Measurements from ENCODE around the gene PIM1. TPM values are rescaled to one million over a fixed set of nuclear protein-coding genes. Genes with fewer than 3 reads are reported as not detected.

Gene PIM1
- total RNA-seq, 1 donor from 2014 or later = 9.1 TPM

DNA sequence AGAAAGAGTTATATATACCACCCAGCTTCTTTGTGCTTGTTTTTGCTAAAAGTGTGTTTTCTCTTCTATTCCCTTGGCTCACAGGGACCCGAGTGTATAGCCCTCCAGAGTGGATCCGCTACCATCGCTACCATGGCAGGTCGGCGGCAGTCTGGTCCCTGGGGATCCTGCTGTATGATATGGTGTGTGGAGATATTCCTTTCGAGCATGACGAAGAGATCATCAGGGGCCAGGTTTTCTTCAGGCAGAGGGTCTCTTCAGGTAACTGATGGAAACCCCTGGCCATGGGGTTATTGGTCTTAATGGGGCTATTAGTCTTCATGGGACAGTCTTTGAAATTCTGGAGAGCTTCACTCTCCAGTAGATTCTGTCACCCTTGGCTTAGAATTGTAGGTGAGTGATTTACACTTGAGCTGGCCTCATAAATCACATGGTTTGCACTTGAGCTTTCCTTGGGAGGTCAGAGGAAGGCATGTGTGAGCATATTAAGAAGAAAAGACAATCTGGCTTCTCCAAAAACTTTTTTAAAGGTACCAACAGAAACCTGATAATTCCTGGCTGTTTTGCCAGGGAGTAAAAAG is 3.0 kb downstream of the PIM1 start:
- TF ChIP-seq EZH2phosphoT487 (IDR thresholded peaks at IDR 0.05) = no peak
- H3K27ac ChIP-seq = no peak overlapping the region
- Mint-ChIP-seq H3K4me3 (peak overlapping the region; percentile 64), H3K36me3 (peaks cover 10% of the 10 kb centered on the region), H3K9me3 (no peaks in the 10 kb centered on the region), H3K27me3 (ENCODE audit: insufficient read depth, low read depth) (peaks cover 10% of the 10 kb centered on the region), H3K27ac (no peak overlapping the region), H3K4me1 (peaks cover 35% of the 10 kb centered on the region)
- H3F3A ChIP-seq (ENCODE audit: low read depth) = peaks cover 31% of the 10 kb centered on the region
- peaks cover 15% of the 10 kb centered on the region for H3K4me1 ChIP-seq
- peaks cover 3% of the 10 kb centered on the region for H3K36me3 ChIP-seq
- H3K79me2 ChIP-seq (ENCODE audit: low read depth) = peaks cover 35% of the 10 kb centered on the region
- H3K9me3 ChIP-seq (ENCODE audit: low read depth) = no peaks in the 10 kb centered on the region
- no peak overlapping the region for H3K4me2 ChIP-seq
- H4K20me1 ChIP-seq (ENCODE audit: low read depth) = peaks cover 23% of the 10 kb centered on the region
- no peak overlapping the region for H3K9ac ChIP-seq
- peaks cover 11% of the 10 kb centered on the region for H3K27me3 ChIP-seq
- H2AFZ ChIP-seq (replicated peaks) = no peak overlapping the region
- DNase-seq (ENCODE audit: low spot score) = no peak
- H3K4me3 ChIP-seq = no peak overlapping the region

GRCh38 chr6:37173493-37174195 is 3.7 kb downstream of the PIM1 start:
- H3K79me2 ChIP-seq (ENCODE audit: low read depth) = peaks cover 35% of the 10 kb centered on the region
- H3K9me3 ChIP-seq (ENCODE audit: low read depth) = no peaks in the 10 kb centered on the region
- TF ChIP-seq EZH2 (IDR thresholded peaks at IDR 0.05) (no peak), CTCF (IDR thresholded peaks at IDR 0.05) (no peak), EZH2phosphoT487 (IDR thresholded peaks at IDR 0.05) (no peak)
- H3K4me1 ChIP-seq = peaks cover 8% of the 10 kb centered on the region
- H3K27ac Mint-ChIP-seq = no peak overlapping the region
- peaks cover 10% of the 10 kb centered on the region for H3K36me3 Mint-ChIP-seq
- peaks cover 23% of the 10 kb centered on the region for H4K20me1 ChIP-seq (ENCODE audit: low read depth)
- H3K27ac ChIP-seq = no peak overlapping the region
- H3K4me1 Mint-ChIP-seq = peaks cover 29% of the 10 kb centered on the region
- H3K27me3 Mint-ChIP-seq (ENCODE audit: insufficient read depth, low read depth) = peaks cover 8% of the 10 kb centered on the region
- no peak overlapping the region for H3K4me3 ChIP-seq
- no peak overlapping the region for H3K4me2 ChIP-seq
- H3K9me3 Mint-ChIP-seq = no peaks in the 10 kb centered on the region
- H3K27me3 ChIP-seq = peaks cover 4% of the 10 kb centered on the region
- H3F3A ChIP-seq (ENCODE audit: low read depth) = peaks cover 24% of the 10 kb centered on the region
- no peak for DNase-seq (ENCODE audit: low spot score)
- no peak overlapping the region for H2AFZ ChIP-seq (replicated peaks)
- peaks cover 3% of the 10 kb centered on the region for H3K36me3 ChIP-seq
- H3K9ac ChIP-seq = no peak overlapping the region
- peak overlapping the region; percentile 9 for H3K4me3 Mint-ChIP-seq

- peaks cover 23% of the 10 kb centered on the region for H4K20me1 ChIP-seq (ENCODE audit: low read depth)
- H2AFZ ChIP-seq (replicated peaks) = no peak overlapping the region
- H3K9ac ChIP-seq = no peak overlapping the region
- no peaks in the 10 kb centered on the region for H3K9me3 ChIP-seq (ENCODE audit: low read depth)
- H3K4me3 ChIP-seq = no peak overlapping the region
- no peaks in the 10 kb centered on the region for H3K9me3 Mint-ChIP-seq
- H3K79me2 ChIP-seq (ENCODE audit: low read depth) = peaks cover 35% of the 10 kb centered on the region
- peaks cover 8% of the 10 kb centered on the region for H3K27me3 Mint-ChIP-seq (ENCODE audit: insufficient read depth, low read depth)
- TF ChIP-seq EZH2 (IDR thresholded peaks at IDR 0.05) (no peak), EZH2phosphoT487 (IDR thresholded peaks at IDR 0.05) (no peak), CTCF (IDR thresholded peaks at IDR 0.05) (no peak)
- no peak overlapping the region for H3K4me2 ChIP-seq
- no peaks in the 10 kb centered on the region for H3K27me3 ChIP-seq
- no peak overlapping the region for H3K27ac ChIP-seq
- H3K4me3 Mint-ChIP-seq = no peak overlapping the region
- H3K4me1 Mint-ChIP-seq = peaks cover 24% of the 10 kb centered on the region
- H3K36me3 ChIP-seq = peaks cover 3% of the 10 kb centered on the region
- H3K27ac Mint-ChIP-seq = no peak overlapping the region
- H3K4me1 ChIP-seq = peaks cover 4% of the 10 kb centered on the region
- DNase-seq (ENCODE audit: low spot score) = no peak
- H3K36me3 Mint-ChIP-seq = peaks cover 10% of the 10 kb centered on the region
- H3F3A ChIP-seq (ENCODE audit: low read depth) = peaks cover 21% of the 10 kb centered on the region
Measured at GRCh38 chr6:37174196-37174514, 4.2 kb downstream of the PIM1 start.
